GM12878 (cell line): ENCODE results near the gene UNC5B. TPM values are rescaled to one million over a fixed set of nuclear protein-coding genes. Genes with fewer than 3 reads are reported as not detected.

ENCODE experiments used
- ATAC-seq: fragments of 200-7000 bp; cut with Tn5 transposase; 3 replicates; pipeline ENCODE4 v1.9.1; 2020; ENCODE audit warnings: mild to moderate bottlenecking, moderate library complexity
- BruUV-seq: library from RNA; stranded (reverse); fragments of 400-500 nt; replicated peaks from 2 replicates; lab custom pipeline; 2021; lab: Mats Ljungman, UMichigan
- CTCF ChIA-PET: fragments of 300-600 bp; sonication (Branson Sonifier 250); formaldehyde crosslinking; extraction: SDS; loops from one replicate; lab custom pipeline; 2021; ENCODE audit warnings: inconsistent platforms; lab: Yijun Ruan, JAX
- POLR2A ChIA-PET: fragments of 350-600 bp; formaldehyde crosslinking; extraction: SDS; loops from one replicate; lab custom pipeline; 2021; ENCODE audit warnings: inconsistent platforms; lab: Charles Lee
- RAD21 ChIA-PET: fragments of 300-600 bp; sonication (Branson Sonifier 250); formaldehyde crosslinking; loops from one replicate; lab custom pipeline; 2023; ENCODE audit warnings: antibody characterized with exemption; ENCODE audit not compliant: unreplicated experiment; lab: Charles Lee
- SMC1A ChIA-PET: fragments of 300-600 bp; sonication (Branson Sonifier 250); formaldehyde crosslinking; loops from one replicate; lab custom pipeline; 2023; ENCODE audit not compliant: unreplicated experiment, uncharacterized antibody; lab: Charles Lee
- DNase-seq: peaks from one replicate; pipeline ENCODE4 v3.0.0-alpha.2; 2011; ENCODE audit warnings: low read depth, low spot score
- FAIRE-seq: peaks from 3 replicates; lab custom pipeline; 2011; peaks lifted over from hg19 to GRCh38; lab: Jason Lieb, UNC
- H2AFZ ChIP-seq: 2 replicates; pipeline ENCODE4 v1.6.0; 2011; ENCODE audit warnings: low read depth, low read length, control low read depth; ENCODE audit not compliant: control insufficient read depth
- H3K27ac ChIP-seq: 2 replicates; pipeline ENCODE4 v1.5.1; 2011; ENCODE audit warnings: control low read depth; ENCODE audit not compliant: control insufficient read depth, insufficient read depth
- H3K27me3 ChIP-seq, 2 experiments: replicated peaks in 1 of 2; 2 replicates each; pipeline versions ENCODE4 v1.6.0 to v1.6.1; 2011; ENCODE audit warnings: low read length in 1 of 2; ENCODE audit not compliant: control insufficient read depth in 2 of 2, insufficient read depth in 2 of 2
- H3K36me3 ChIP-seq, 2 experiments: 2 replicates each; pipeline ENCODE4 v1.5.1; 2011; ENCODE audit warnings: low read length in 1 of 2; ENCODE audit not compliant: control insufficient read depth in 2 of 2, insufficient read depth in 2 of 2
- H3K4me1 ChIP-seq: 2 replicates; pipeline ENCODE4 v1.6.1; 2011; ENCODE audit warnings: mild to moderate bottlenecking, low read length, moderate library complexity, mixed read lengths; ENCODE audit not compliant: control insufficient read depth, insufficient read depth
- H3K4me2 ChIP-seq: 2 replicates; pipeline ENCODE4 v1.6.0; 2011; ENCODE audit warnings: control low read depth; ENCODE audit not compliant: control insufficient read depth, insufficient read depth
- H3K4me3 ChIP-seq: fragments of 200-600 bp; sonication (generic); 2 replicates; pipeline ENCODE4 v1.5.1; 2016
- H3K79me2 ChIP-seq: 2 replicates; pipeline ENCODE4 v1.6.0; 2011; ENCODE audit warnings: low read length; ENCODE audit not compliant: control insufficient read depth, insufficient read depth
- H3K9ac ChIP-seq: 2 replicates; pipeline ENCODE4 v1.8.0; 2011; ENCODE audit warnings: low read length, control low read depth, mixed read lengths; ENCODE audit not compliant: control insufficient read depth, insufficient read depth
- H3K9me3 ChIP-seq: replicated peaks from 3 replicates; pipeline ENCODE4 v1.5.1; 2011; ENCODE audit warnings: mild to moderate bottlenecking, low read length; ENCODE audit not compliant: control insufficient read depth, insufficient read depth
- H4K20me1 ChIP-seq: 2 replicates; pipeline ENCODE4 v1.6.0; 2011; ENCODE audit not compliant: control insufficient read depth, insufficient read depth
- BMI1 ChIP-seq: fragments of 450-650 bp; IDR thresholded peaks from 2 replicates; pipeline ENCODE4 v1.6.1; 2016; ENCODE audit warnings: mild to moderate bottlenecking, moderate library complexity, borderline replicate concordance
- CBX3 ChIP-seq: fragments of 200-600 bp; sonication (generic); IDR thresholded peaks from 2 replicates; pipeline ENCODE4 v1.6.1; 2016; ENCODE audit warnings: low read depth, borderline replicate concordance
- E2F4 ChIP-seq: IDR thresholded peaks from 2 replicates; pipeline ENCODE4 v1.6.1; 2012; ENCODE audit warnings: low read depth, low read length, improper control_type of control experiment
- EED ChIP-seq: sonication (generic); IDR thresholded peaks from 2 replicates; pipeline ENCODE4 v1.6.1; 2016; ENCODE audit warnings: antibody characterized with exemption, low read depth
- MEF2B ChIP-seq: fragments of 450-650 bp; IDR thresholded peaks from 2 replicates; pipeline ENCODE4 v1.6.1; 2018; ENCODE audit warnings: mild to moderate bottlenecking, moderate library complexity; ENCODE audit not compliant: partially characterized antibody, poor library complexity, severe bottlenecking
- MXI1 ChIP-seq: fragments of 150-350 bp; IDR thresholded peaks from 2 replicates; pipeline ENCODE4 v1.6.1; 2011; ENCODE audit warnings: low read depth, mild to moderate bottlenecking, inconsistent platforms, low read length, improper control_type of control experiment
- NRF1 ChIP-seq: conservative IDR thresholded peaks from 2 replicates; pipeline ENCODE4 v1.6.1; 2011; ENCODE audit warnings: mild to moderate bottlenecking, low read depth, low read length, improper control_type of control experiment
- PML ChIP-seq: IDR thresholded peaks from 2 replicates; pipeline ENCODE4 v1.6.1; 2012; ENCODE audit warnings: low read length, inconsistent platforms
- RAD21 ChIP-seq: IDR thresholded peaks from 2 replicates; pipeline ENCODE4 v1.6.1; 2011; ENCODE audit warnings: mild to moderate bottlenecking, low read depth, low read length, moderate library complexity; ENCODE audit not compliant: insufficient read depth
- RELB ChIP-seq: fragments of 450-650 bp; IDR thresholded peaks from 2 replicates; pipeline ENCODE4 v1.6.1; 2017; ENCODE audit warnings: low read depth, mild to moderate bottlenecking, moderate library complexity
- SIN3A ChIP-seq: IDR thresholded peaks from 2 replicates; pipeline ENCODE4 v1.6.1; 2012; ENCODE audit warnings: low read depth, low read length, improper control_type of control experiment
- TCF7 ChIP-seq: IDR thresholded peaks from 2 replicates; pipeline ENCODE4 v1.6.1; 2014; ENCODE audit warnings: antibody characterized with exemption, borderline replicate concordance
- YY1 ChIP-seq: IDR thresholded peaks from 2 replicates; pipeline ENCODE4 v1.6.1; 2011; ENCODE audit warnings: low read depth, mild to moderate bottlenecking, low read length
- WGBS: methylation state at CpG from one replicate; pipeline ENCODE4 v1.1.6; 2016; ENCODE audit warnings: low lambda C conversion rate; ENCODE audit not compliant: insufficient replicate concordance, insufficient coverage; ENCODE audit errors: missing lambda C conversion rate; 5-methylcytosine and 5-hydroxymethylcytosine counted together
- in situ Hi-C: fragments of 300-500 bp; cut with MboI; formaldehyde crosslinking; loops from 9 replicates; pipeline ENCODE4 v1.14.3; 2018; ENCODE audit warnings: mixed read lengths
- intact Hi-C: fragments of 100-400 bp; cut with micrococcal nuclease; formaldehyde crosslinking; loops from one replicate; pipeline ENCODE4 v1.14.2; 2022; ENCODE audit not compliant: unreplicated experiment
- polyA plus RNA-seq, 11 experiments: library from polyadenylated mRNA; depleted of rRNA in 4 of 11; unstranded in 6 of 11; stranded (reverse) in 5 of 11; fragments of >200 nt; fragmentation: Nextera tagmentation in 4 of 11; fragmentation: Illumina TruSeq in 1 of 11; extraction: Ambion mirVana in 4 of 11; extraction: Trizol in 1 of 11; gene quantifications; 1 replicate in 1 of 11; 2 replicates in 10 of 11; pipeline versions ENCODE4 v1.2.1 to v1.2.3, GENCODE V29; 2011 to 2016; ENCODE audit warnings: inconsistent platforms in 2 of 11, missing spikeins in 2 of 11, low read depth in 1 of 11
- total RNA-seq, 4 experiments: library from RNA; depleted of rRNA in 3 of 4; stranded (reverse); fragments of >200 nt in 3 of 4; fragmentation: Illumina TruSeq in 1 of 4; extraction: Trizol in 1 of 4; gene quantifications; 2 replicates each; pipeline versions ENCODE4 v1.2.1 to v1.2.3, GENCODE V29; 2013 to 2021
- TF ChIP-seq, protein P1 (sequence below): IDR thresholded peaks from 2 replicates; pipeline ENCODE4 v1.6.1; 2012; ENCODE audit warnings: low read depth, low read length, improper control_type of control experiment
- TF ChIP-seq, protein P2 (sequence below): fragments of 450-650 bp; formaldehyde crosslinking; IDR thresholded peaks from 2 replicates; pipeline ENCODE4 v1.4.0; 2022; ENCODE audit warnings: mild to moderate bottlenecking, moderate library complexity
- TF ChIP-seq, protein P3 (sequence below): IDR thresholded peaks from 2 replicates; pipeline ENCODE4 v1.6.1; 2011; ENCODE audit warnings: low read depth, low read length, improper control_type of control experiment, borderline replicate concordance

Gene UNC5B
- total and polyA plus RNA-seq, 10 of the 15 experiments (the other 5 are each of a cell fraction or from before 2014, with no cell fraction given): 0.03 to 0.08 TPM; not detected in 8

DNA sequence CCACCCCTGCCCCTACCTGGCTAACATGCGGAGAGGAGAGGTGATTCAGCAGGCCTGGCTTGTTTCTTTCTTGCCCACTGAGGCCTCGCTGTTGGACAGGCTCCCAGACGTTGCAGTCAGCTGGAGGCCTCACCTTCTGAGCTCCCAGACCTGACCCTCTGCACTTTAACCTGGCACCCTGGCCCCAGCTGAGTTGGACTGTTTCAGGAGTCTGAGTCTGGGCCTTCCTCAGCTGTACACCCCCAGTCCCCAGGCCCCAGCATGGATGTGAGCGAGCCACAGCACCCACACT lies 35.0 kb downstream of the UNC5B start:
- in situ Hi-C loops: no loop called here
- CTCF ChIA-PET: interaction anchor here (1.4 to 2.5 kb wide), 2 partner anchors 38 to 345 kb away, joined by 3 to 8 read pairs; no protein-coding TSS in a partner anchor
- H2AFZ ChIP-seq: no peak overlapping the region

More for the DNA sequence above, 35.0 kb downstream of the UNC5B start:
- no peak for ATAC-seq
- no peak overlapping the region for H3K4me3 ChIP-seq
- H3K9ac ChIP-seq: no peak overlapping the region
- ChIA-PET SMC1A (no interaction called here), RAD21 (no interaction called here), POLR2A (no interaction called here)
- no peaks in the 10 kb centered on the region for H3K9me3 ChIP-seq
- intact Hi-C loops: no loop called here
- 2% methylated on average over 4 of the region's 4 CpGs for WGBS
- no peaks in the 10 kb centered on the region for H4K20me1 ChIP-seq
- no peaks in the 10 kb centered on the region for H3K4me1 ChIP-seq
- DNase-seq: no peak
- no peak for FAIRE-seq
- no peak overlapping the region for H3K4me2 ChIP-seq
- H3K27ac ChIP-seq: no peak overlapping the region
- no TSS peak for BruUV-seq
- H3K27me3 ChIP-seq: peaks cover 0 to 4% of the 10 kb centered on the region in 2 experiments; a peak in 2 of 4 replicates
- TF ChIP-seq YY1 (no peak), SIN3A (no peak), MEF2B (no peak), BMI1 (no peak), EED (no peak), TCF7 (no peak), MXI1 (no peak), RELB (no peak), CBX3 (no peak), PML (no peak), RAD21 (no peak), NRF1 (no peak), E2F4 (no peak)
- TF ChIP-seq, protein P1, sequence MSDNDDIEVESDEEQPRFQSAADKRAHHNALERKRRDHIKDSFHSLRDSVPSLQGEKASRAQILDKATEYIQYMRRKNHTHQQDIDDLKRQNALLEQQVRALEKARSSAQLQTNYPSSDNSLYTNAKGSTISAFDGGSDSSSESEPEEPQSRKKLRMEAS: no peak
- TF ChIP-seq, protein P2, sequence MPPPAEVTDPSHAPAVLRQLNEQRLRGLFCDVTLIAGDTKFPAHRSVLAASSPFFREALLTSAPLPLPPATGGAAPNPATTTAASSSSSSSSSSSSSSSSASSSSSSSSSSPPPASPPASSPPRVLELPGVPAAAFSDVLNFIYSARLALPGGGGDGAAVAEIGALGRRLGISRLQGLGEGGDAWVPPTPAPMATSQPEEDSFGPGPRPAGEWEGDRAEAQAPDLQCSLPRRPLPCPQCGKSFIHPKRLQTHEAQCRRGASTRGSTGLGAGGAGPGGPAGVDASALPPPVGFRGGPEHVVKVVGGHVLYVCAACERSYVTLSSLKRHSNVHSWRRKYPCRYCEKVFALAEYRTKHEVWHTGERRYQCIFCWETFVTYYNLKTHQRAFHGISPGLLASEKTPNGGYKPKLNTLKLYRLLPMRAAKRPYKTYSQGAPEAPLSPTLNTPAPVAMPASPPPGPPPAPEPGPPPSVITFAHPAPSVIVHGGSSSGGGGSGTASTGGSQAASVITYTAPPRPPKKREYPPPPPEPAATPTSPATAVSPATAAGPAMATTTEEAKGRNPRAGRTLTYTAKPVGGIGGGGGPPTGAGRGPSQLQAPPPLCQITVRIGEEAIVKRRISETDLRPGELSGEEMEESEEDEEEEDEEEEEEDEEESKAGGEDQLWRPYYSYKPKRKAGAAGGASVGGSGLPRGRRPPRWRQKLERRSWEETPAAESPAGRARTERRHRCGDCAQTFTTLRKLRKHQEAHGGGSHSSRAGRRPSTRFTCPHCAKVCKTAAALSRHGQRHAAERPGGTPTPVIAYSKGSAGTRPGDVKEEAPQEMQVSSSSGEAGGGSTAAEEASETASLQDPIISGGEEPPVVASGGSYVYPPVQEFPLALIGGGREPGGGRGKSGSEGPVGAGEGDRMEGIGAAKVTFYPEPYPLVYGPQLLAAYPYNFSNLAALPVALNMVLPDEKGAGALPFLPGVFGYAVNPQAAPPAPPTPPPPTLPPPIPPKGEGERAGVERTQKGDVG (CRISPR knock-in tag): no peak
- TF ChIP-seq, protein P3, sequence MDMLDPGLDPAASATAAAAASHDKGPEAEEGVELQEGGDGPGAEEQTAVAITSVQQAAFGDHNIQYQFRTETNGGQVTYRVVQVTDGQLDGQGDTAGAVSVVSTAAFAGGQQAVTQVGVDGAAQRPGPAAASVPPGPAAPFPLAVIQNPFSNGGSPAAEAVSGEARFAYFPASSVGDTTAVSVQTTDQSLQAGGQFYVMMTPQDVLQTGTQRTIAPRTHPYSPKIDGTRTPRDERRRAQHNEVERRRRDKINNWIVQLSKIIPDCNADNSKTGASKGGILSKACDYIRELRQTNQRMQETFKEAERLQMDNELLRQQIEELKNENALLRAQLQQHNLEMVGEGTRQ: no peak
- TF ChIP-seq, all 136 proteins: peak for 0
- H3K79me2 ChIP-seq: no peaks in the 10 kb centered on the region
- no peaks in the 10 kb centered on the region for H3K36me3 ChIP-seq
